ENCODE measurements around the gene ALKAL2. TPM values are rescaled to one million over a fixed set of nuclear protein-coding genes. Genes with fewer than 3 reads are reported as not detected.
"Not testable (repeated sequence)": the region's sequence is repeated elsewhere in the genome, so short reads cannot be mapped to it uniquely, and the experiment has no call there.

The ALKAL2 gene
- not detected in 2 replicates for total RNA-seq

GRCh38 chr2:287911-288757 lies at the start of gene ALKAL2:
ALKAL2 (minus strand) TSS chr2:288091; CDS start chr2:287835, 256 bp downstream.
- H3K36me3 ChIP-seq (ENCODE audit: insufficient read depth, low read length) = no peaks in the 10 kb centered on the region
- no peak for TF ChIP-seq CTCF (IDR thresholded peaks at IDR 0.05; ENCODE audit: extremely low read depth, low read depth, low read length)
- no peak for DNase-seq (ENCODE audit: insufficient read length, low spot score, missing footprints)
- no peaks in the 10 kb centered on the region for H3K9me3 ChIP-seq (ENCODE audit: low read depth, low read length)
- H3K79me2 ChIP-seq (ENCODE audit: insufficient read depth, low read length) = no peaks in the 10 kb centered on the region
- no peak within 1 kb of the TSS for H3K27ac ChIP-seq (ENCODE audit: low read depth, low read length)
- H3K27me3 ChIP-seq (ENCODE audit: insufficient read depth, low read length) = peaks cover 35% of the 10 kb centered on the region
- H3K4me3 ChIP-seq (ENCODE audit: insufficient read depth, low read length) = peak within 1 kb of the TSS; percentile 42
- H3K4me1 ChIP-seq (ENCODE audit: insufficient read depth, low read length) = peaks cover 32% of the 10 kb centered on the region
- no peak within 1 kb of the TSS for H2AFZ ChIP-seq (ENCODE audit: low read length)
- H3K4me2 ChIP-seq (ENCODE audit: insufficient read depth, low read length) = peak within 1 kb of the TSS; percentile 39
- H4K20me1 ChIP-seq (ENCODE audit: insufficient read depth, low read length) = peaks cover 11% of the 10 kb centered on the region

- not testable (repeated sequence) for H3K4me1 ChIP-seq (ENCODE audit: insufficient read depth, low read length); H3K4me2 ChIP-seq (ENCODE audit: insufficient read depth, low read length); H3K27ac ChIP-seq (ENCODE audit: low read depth, low read length); H3K79me2 ChIP-seq (ENCODE audit: insufficient read depth, low read length); H4K20me1 ChIP-seq (ENCODE audit: insufficient read depth, low read length); H3K4me3 ChIP-seq (ENCODE audit: insufficient read depth, low read length); H3K9me3 ChIP-seq (ENCODE audit: low read depth, low read length); H3K27me3 ChIP-seq (ENCODE audit: insufficient read depth, low read length); H2AFZ ChIP-seq (ENCODE audit: low read length); DNase-seq (ENCODE audit: insufficient read length, low spot score, missing footprints); H3K36me3 ChIP-seq (ENCODE audit: insufficient read depth, low read length)
Observed at GRCh38 chr2:336949-337348, 49.1 kb upstream of the ALKAL2 start.

- no peak for TF ChIP-seq CTCF (IDR thresholded peaks at IDR 0.05; ENCODE audit: extremely low read depth, low read depth, low read length)
Observed at GRCh38 chr2:336360-336759, 48.5 kb upstream of the ALKAL2 start.

GRCh38 chr2:332592-332991 lies 44.7 kb upstream of the ALKAL2 start:
- H2AFZ ChIP-seq (ENCODE audit: low read length) = no peak overlapping the region
- no peaks in the 10 kb centered on the region for H4K20me1 ChIP-seq (ENCODE audit: insufficient read depth, low read length)
- H3K4me3 ChIP-seq (ENCODE audit: insufficient read depth, low read length) = no peak overlapping the region
- no peaks in the 10 kb centered on the region for H3K36me3 ChIP-seq (ENCODE audit: insufficient read depth, low read length)
- H3K4me2 ChIP-seq (ENCODE audit: insufficient read depth, low read length) = no peak overlapping the region
- no peak overlapping the region for H3K27ac ChIP-seq (ENCODE audit: low read depth, low read length)
- no peak for DNase-seq (ENCODE audit: insufficient read length, low spot score, missing footprints)
- TF ChIP-seq CTCF (IDR thresholded peaks at IDR 0.05; ENCODE audit: extremely low read depth, low read depth, low read length) = no peak
- H3K9me3 ChIP-seq (ENCODE audit: low read depth, low read length) = no peaks in the 10 kb centered on the region
- no peaks in the 10 kb centered on the region for H3K4me1 ChIP-seq (ENCODE audit: insufficient read depth, low read length)
- H3K79me2 ChIP-seq (ENCODE audit: insufficient read depth, low read length) = no peaks in the 10 kb centered on the region
- H3K27me3 ChIP-seq (ENCODE audit: insufficient read depth, low read length) = no peaks in the 10 kb centered on the region

More at GRCh38 chr2:336360-336759, 48.5 kb upstream of the ALKAL2 start:
- no peak overlapping the region for H3K4me2 ChIP-seq (ENCODE audit: insufficient read depth, low read length)
- no peaks in the 10 kb centered on the region for H3K9me3 ChIP-seq (ENCODE audit: low read depth, low read length)
- DNase-seq (ENCODE audit: insufficient read length, low spot score, missing footprints) = no peak
- H3K4me3 ChIP-seq (ENCODE audit: insufficient read depth, low read length) = no peak overlapping the region
- no peak overlapping the region for H2AFZ ChIP-seq (ENCODE audit: low read length)
- no peaks in the 10 kb centered on the region for H3K36me3 ChIP-seq (ENCODE audit: insufficient read depth, low read length)
- no peaks in the 10 kb centered on the region for H3K79me2 ChIP-seq (ENCODE audit: insufficient read depth, low read length)
- H3K27ac ChIP-seq (ENCODE audit: low read depth, low read length) = no peak overlapping the region
- H3K4me1 ChIP-seq (ENCODE audit: insufficient read depth, low read length) = no peaks in the 10 kb centered on the region
- no peaks in the 10 kb centered on the region for H4K20me1 ChIP-seq (ENCODE audit: insufficient read depth, low read length)
- no peaks in the 10 kb centered on the region for H3K27me3 ChIP-seq (ENCODE audit: insufficient read depth, low read length)

Measured in osteoblast (primary cell).